GM12891 (cell line): Measurements from ENCODE around the gene SPOP.

Experiments
- POLR2A ChIP-seq: IDR thresholded peaks from 2 replicates; pipeline ENCODE4 v1.6.1; 2011; ENCODE audit warnings: low read depth, low read length, control low read depth
- POLR2AphosphoS5 ChIP-seq: IDR thresholded peaks from 2 replicates; pipeline ENCODE4 v1.6.1; 2011; ENCODE audit warnings: low read depth, low read length, control low read depth
- SPI1 ChIP-seq: IDR thresholded peaks from 2 replicates; pipeline ENCODE4 v1.6.1; 2011; ENCODE audit warnings: low read depth, low read length, control low read depth
- TAF1 ChIP-seq: IDR thresholded peaks from 2 replicates; pipeline ENCODE4 v1.6.1; 2011; ENCODE audit warnings: low read depth, low read length, control low read depth

DNA sequence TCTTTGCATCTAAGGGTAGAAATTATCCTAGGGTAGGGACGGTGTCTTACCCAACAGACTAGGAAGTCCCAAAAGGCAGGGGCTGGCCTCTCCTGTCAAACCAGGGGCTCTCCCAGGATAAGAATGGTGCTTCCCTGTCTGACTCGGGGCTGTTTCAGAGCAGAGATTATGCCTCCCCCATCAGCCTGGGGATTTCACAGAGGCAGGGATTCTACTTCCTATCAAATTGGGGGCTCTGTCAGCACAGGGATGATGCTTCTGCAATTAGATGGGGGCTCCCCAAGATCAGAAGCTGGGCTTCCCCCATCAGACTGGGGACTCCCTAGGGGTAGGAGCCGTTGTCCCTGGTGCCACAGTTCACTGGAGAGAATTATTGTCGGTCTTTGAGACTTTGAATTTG lies 99.9 kb downstream of the SPOP start:
- TF ChIP-seq POLR2A (no peak), POLR2AphosphoS5 (no peak), TAF1 (no peak), SPI1 (no peak)
